ENCODE results near the gene SULT4A1.

DNA sequence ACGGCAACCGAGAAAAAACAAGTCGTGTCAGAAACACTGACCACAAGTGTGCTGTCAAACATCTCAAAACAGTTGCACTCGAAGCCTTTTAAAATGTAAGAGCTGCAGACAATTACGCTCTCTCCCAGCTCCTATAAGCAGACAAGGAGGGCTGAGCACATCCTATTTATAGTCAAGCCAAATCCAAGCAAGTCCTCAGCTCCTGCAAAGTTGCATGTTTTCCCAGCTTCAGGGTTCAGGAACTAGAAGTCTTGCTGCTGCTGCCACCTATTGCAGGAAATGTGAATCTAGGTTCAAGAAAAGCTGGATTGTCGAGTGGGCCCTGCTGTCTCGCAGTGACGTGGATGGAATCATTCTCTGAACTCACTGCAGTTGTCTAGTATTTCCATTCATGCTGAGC, 65.7 kb downstream of the SULT4A1 start:
- TF ChIP-seq REST (IDR thresholded peaks at IDR 0.05; ENCODE audit: insufficient read depth in 1 of 2, low read depth in 2 of 2, low read length in 2 of 2) (no peak), POLR2AphosphoS5 (IDR thresholded peaks at IDR 0.05; ENCODE audit: low read depth, low read length) (no peak), SIN3A (IDR thresholded peaks at IDR 0.05; ENCODE audit: borderline replicate concordance, insufficient read depth, low read length) (no peak)

Data from PFSK-1 (cell line).